HepG2 (cell line): ENCODE results near the gene SMAD3. TPM values are rescaled to one million over a fixed set of nuclear protein-coding genes. Genes with fewer than 3 reads are reported as not detected.

Source experiments
- ATF1 ChIP-seq: IDR thresholded peaks from 2 replicates; pipeline ENCODE4 v1.6.1; 2016; ENCODE audit warnings: mild to moderate bottlenecking, control low read depth
- BRCA1 ChIP-seq: sonication (generic); formaldehyde crosslinking; IDR thresholded peaks from 2 replicates; pipeline ENCODE4 v1.4.0; 2020; ENCODE audit warnings: missing genetic modification reagents
- EZH2 ChIP-seq: conservative IDR thresholded peaks from 2 replicates; pipeline ENCODE4 v1.6.1; 2012; ENCODE audit warnings: mild to moderate bottlenecking, low read depth, low read length, moderate library complexity
- FOSL2 ChIP-seq: sonication (generic); formaldehyde crosslinking; IDR thresholded peaks from 2 replicates; pipeline ENCODE4 v1.4.0; 2020; ENCODE audit warnings: missing genetic modification reagents
- FOXK1 ChIP-seq: sonication (generic); formaldehyde crosslinking; IDR thresholded peaks from 2 replicates; pipeline ENCODE4 v1.4.0; 2020; ENCODE audit warnings: low read depth, missing genetic modification reagents, borderline replicate concordance
- FOXP1 ChIP-seq, 2 experiments: fragments of 450-650 bp in 1 of 2; IDR thresholded peaks; 2 replicates each; pipeline ENCODE4 v1.6.1; 2017 to 2018; ENCODE audit warnings: antibody characterized with exemption in 1 of 2
- GATA4 ChIP-seq: sonication (generic); IDR thresholded peaks from 2 replicates; pipeline ENCODE4 v1.6.1; 2016; ENCODE audit warnings: antibody characterized with exemption, low read depth, borderline replicate concordance
- IRF9 ChIP-seq: sonication (generic); formaldehyde crosslinking; IDR thresholded peaks from 2 replicates; pipeline ENCODE4 v1.8.0; 2022; ENCODE audit warnings: missing genetic modification reagents, mild to moderate bottlenecking, borderline replicate concordance
- KDM2A ChIP-seq: sonication (generic); formaldehyde crosslinking; IDR thresholded peaks from 2 replicates; pipeline ENCODE4 v1.4.0; 2020; ENCODE audit warnings: low read depth, missing genetic modification reagents, borderline replicate concordance
- KDM6A ChIP-seq: IDR thresholded peaks from 2 replicates; pipeline ENCODE4 v1.6.1; 2016; ENCODE audit warnings: low read depth
- KMT2A ChIP-seq: sonication (generic); formaldehyde crosslinking; IDR thresholded peaks from 2 replicates; pipeline ENCODE4 v1.4.0; 2020; ENCODE audit warnings: missing genetic modification reagents
- MED1 ChIP-seq: sonication (generic); formaldehyde crosslinking; IDR thresholded peaks from 2 replicates; pipeline ENCODE4 v1.4.0; 2020; ENCODE audit warnings: missing genetic modification reagents
- NR1H2 ChIP-seq: sonication (generic); formaldehyde crosslinking; IDR thresholded peaks from 2 replicates; pipeline ENCODE4 v1.8.1; 2022; ENCODE audit warnings: low read depth, missing genetic modification reagents, borderline replicate concordance
- NR2F6 ChIP-seq, 2 experiments: IDR thresholded peaks; 2 replicates each; pipeline ENCODE4 v1.6.1; 2016; ENCODE audit warnings: antibody characterized with exemption in 1 of 2, mild to moderate bottlenecking in 1 of 2
- RFXANK ChIP-seq: IDR thresholded peaks from 2 replicates; pipeline ENCODE4 v1.6.1; 2016
- SALL1 ChIP-seq: sonication (generic); formaldehyde crosslinking; IDR thresholded peaks from 2 replicates; pipeline ENCODE4 v1.8.0; 2022; ENCODE audit warnings: mild to moderate bottlenecking, missing genetic modification reagents
- SIN3B ChIP-seq: fragments of 150-350 bp; IDR thresholded peaks from 2 replicates; pipeline ENCODE4 v1.6.1; 2014; ENCODE audit warnings: low read length
- XBP1 ChIP-seq: sonication (generic); formaldehyde crosslinking; IDR thresholded peaks from 2 replicates; pipeline ENCODE4 v1.5.0; 2020; ENCODE audit warnings: missing genetic modification reagents
- ZFAT ChIP-seq: sonication (generic); formaldehyde crosslinking; conservative IDR thresholded peaks from 2 replicates; pipeline ENCODE4 v1.8.1; 2023; ENCODE audit warnings: missing genetic modification reagents, inconsistent platforms
- ZNF280B ChIP-seq: sonication (generic); formaldehyde crosslinking; IDR thresholded peaks from 2 replicates; pipeline ENCODE4 v1.5.0; 2020; ENCODE audit warnings: missing genetic modification reagents, mild to moderate bottlenecking, borderline replicate concordance
- ZNF460 ChIP-seq: sonication (generic); formaldehyde crosslinking; IDR thresholded peaks from 2 replicates; pipeline ENCODE4 v1.5.1; 2020; ENCODE audit warnings: missing genetic modification reagents, mild to moderate bottlenecking, borderline replicate concordance
- ZNF484 ChIP-seq: sonication (generic); formaldehyde crosslinking; IDR thresholded peaks from 2 replicates; pipeline ENCODE4 v1.5.1; 2020; ENCODE audit warnings: mild to moderate bottlenecking, low read depth, missing genetic modification reagents, borderline replicate concordance
- ZNF629 ChIP-seq: sonication (generic); formaldehyde crosslinking; conservative IDR thresholded peaks from 2 replicates; pipeline ENCODE4 v1.5.0; 2020; ENCODE audit warnings: missing genetic modification reagents
- ZNF7 ChIP-seq: IDR thresholded peaks from 2 replicates; pipeline ENCODE4 v1.6.1; 2016; ENCODE audit warnings: missing biosample characterization, missing genetic modification reagents
- ZNF772 ChIP-seq: sonication (generic); formaldehyde crosslinking; IDR thresholded peaks from 2 replicates; pipeline ENCODE4 v1.5.0; 2020; ENCODE audit warnings: mild to moderate bottlenecking, missing genetic modification reagents
- ZSCAN21 ChIP-seq: sonication (generic); formaldehyde crosslinking; IDR thresholded peaks from 2 replicates; pipeline ENCODE4 v1.8.0; 2022; ENCODE audit warnings: mild to moderate bottlenecking, missing genetic modification reagents, moderate library complexity, borderline replicate concordance
- polyA plus RNA-seq, 8 experiments: library from polyadenylated mRNA; depleted of rRNA in 3 of 8; stranded (reverse) in 7 of 8; unstranded in 1 of 8; fragments of >200 nt; fragmentation: Illumina TruSeq in 4 of 8; extraction: Trizol in 4 of 8; gene quantifications; 2 replicates each; pipeline versions ENCODE4 v1.2.1 to v1.2.3, GENCODE V29; 2011 to 2016; ENCODE audit warnings: low read depth in 4 of 8, missing spikeins in 1 of 8, mixed read lengths in 1 of 8; ENCODE audit not compliant: insufficient read depth in 1 of 8
- total RNA-seq, 5 experiments: library from RNA; depleted of rRNA; stranded (reverse); fragments of >200 nt; fragmentation: Illumina TruSeq; extraction: Trizol; gene quantifications; 2 replicates each; pipeline ENCODE4 v1.2.3, GENCODE V29; 2016; ENCODE audit warnings: low read depth in 1 of 5
- TF ChIP-seq, protein P1 (sequence below): sonication (generic); formaldehyde crosslinking; IDR thresholded peaks from 2 replicates; pipeline ENCODE4 v1.4.0; 2020; ENCODE audit warnings: missing genetic modification reagents

SMAD3 gene
- total and polyA plus RNA-seq, 2 of the 13 experiments (the other 11 are each of a cell fraction or from before 2014, with no cell fraction given): 8.6 to 56.3 TPM

- no peak for TF ChIP-seq ZNF772 (CRISPR knock-in tag)
- TF ChIP-seq KMT2A (CRISPR knock-in tag): no peak
- TF ChIP-seq ATF1: no peak
- no peak for TF ChIP-seq ZNF484 (CRISPR knock-in tag)
- TF ChIP-seq IRF9: no peak
- TF ChIP-seq NR1H2 (CRISPR knock-in tag): no peak
- no peak for TF ChIP-seq RFXANK
- no peak for TF ChIP-seq SIN3B
- no peak; the same call in 1 of the 2 replicates for TF ChIP-seq ZNF629
- no peak for TF ChIP-seq BRCA1 (CRISPR knock-in tag)
- peak; percentile 25; the same call in 1 of the 2 replicates for TF ChIP-seq NR2F6 (IDR thresholded peaks at IDR 0.05)
- peak; percentile 74 for TF ChIP-seq NR2F6 (CRISPR knock-in tag; IDR thresholded peaks at IDR 0.05)
- TF ChIP-seq MED1: peak; percentile 29; the same call in 1 of the 2 replicates
- no peak for TF ChIP-seq KDM6A (CRISPR knock-in tag)
- TF ChIP-seq FOXK1 (CRISPR knock-in tag): no peak
- TF ChIP-seq ZSCAN21 (CRISPR knock-in tag): no peak
- TF ChIP-seq, protein P1, sequence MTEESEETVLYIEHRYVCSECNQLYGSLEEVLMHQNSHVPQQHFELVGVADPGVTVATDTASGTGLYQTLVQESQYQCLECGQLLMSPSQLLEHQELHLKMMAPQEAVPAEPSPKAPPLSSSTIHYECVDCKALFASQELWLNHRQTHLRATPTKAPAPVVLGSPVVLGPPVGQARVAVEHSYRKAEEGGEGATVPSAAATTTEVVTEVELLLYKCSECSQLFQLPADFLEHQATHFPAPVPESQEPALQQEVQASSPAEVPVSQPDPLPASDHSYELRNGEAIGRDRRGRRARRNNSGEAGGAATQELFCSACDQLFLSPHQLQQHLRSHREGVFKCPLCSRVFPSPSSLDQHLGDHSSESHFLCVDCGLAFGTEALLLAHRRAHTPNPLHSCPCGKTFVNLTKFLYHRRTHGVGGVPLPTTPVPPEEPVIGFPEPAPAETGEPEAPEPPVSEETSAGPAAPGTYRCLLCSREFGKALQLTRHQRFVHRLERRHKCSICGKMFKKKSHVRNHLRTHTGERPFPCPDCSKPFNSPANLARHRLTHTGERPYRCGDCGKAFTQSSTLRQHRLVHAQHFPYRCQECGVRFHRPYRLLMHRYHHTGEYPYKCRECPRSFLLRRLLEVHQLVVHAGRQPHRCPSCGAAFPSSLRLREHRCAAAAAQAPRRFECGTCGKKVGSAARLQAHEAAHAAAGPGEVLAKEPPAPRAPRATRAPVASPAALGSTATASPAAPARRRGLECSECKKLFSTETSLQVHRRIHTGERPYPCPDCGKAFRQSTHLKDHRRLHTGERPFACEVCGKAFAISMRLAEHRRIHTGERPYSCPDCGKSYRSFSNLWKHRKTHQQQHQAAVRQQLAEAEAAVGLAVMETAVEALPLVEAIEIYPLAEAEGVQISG: peak; percentile 32; the same call in 1 of the 2 replicates
- no peak for TF ChIP-seq FOXP1 (IDR thresholded peaks at IDR 0.05)
- TF ChIP-seq FOXP1 (CRISPR knock-in tag; IDR thresholded peaks at IDR 0.05): no peak
- TF ChIP-seq KDM2A (CRISPR knock-in tag): no peak
- no peak for TF ChIP-seq XBP1 (CRISPR knock-in tag)
- no peak for TF ChIP-seq GATA4
- peak; percentile 44 for TF ChIP-seq SALL1 (CRISPR knock-in tag)
- TF ChIP-seq ZNF460: no peak
- TF ChIP-seq EZH2: no peak
- no peak for TF ChIP-seq ZFAT (CRISPR knock-in tag)
- TF ChIP-seq ZNF280B (CRISPR knock-in tag): no peak
- TF ChIP-seq ZNF7 (CRISPR knock-in tag): no peak
- TF ChIP-seq FOSL2: no peak; the same call in 1 of the 2 replicates
These were observed 118.2 kb downstream of the SMAD3 start (continued) for GRCh38 chr15:67183443-67184169.
